Spleen (tissue), 7 donors: ENCODE measurements around the gene SLC25A13.

Experiments
- CTCF ChIP-seq, 11 experiments: fragments of 200-600 bp in 7 of 11; fragments of 450-650 bp in 4 of 11; sonication (generic) in 4 of 11; IDR thresholded peaks in 8 of 11; conservative IDR thresholded peaks in 3 of 11; 1 replicate in 7 of 11; 2 replicates in 4 of 11; pipeline versions ENCODE4 v1.4.0 to v1.8.0; 2016 to 2021; ENCODE audit warnings: antibody characterized with exemption in 11 of 11, inconsistent platforms in 4 of 11, mild to moderate bottlenecking in 1 of 11
- POLR2A ChIP-seq, 3 donors: fragments of 450-650 bp; IDR thresholded peaks; one replicate each; pipeline ENCODE4 v1.5.1; 2017; ENCODE audit warnings: antibody characterized with exemption in 3 of 3, mild to moderate bottlenecking in 1 of 3
- POLR2AphosphoS5 ChIP-seq, 3 donors: sonication (generic); formaldehyde crosslinking; IDR thresholded peaks; one replicate each; pipeline ENCODE4 v1.5.1; 2017; ENCODE audit warnings: antibody characterized with exemption in 3 of 3
- donor health status: DM: no; HTN: no; CAD: no; lungs with moderate emphysema.
- donor health status: DM: no; HTN: no; CAD: no.
- donor health status: DM: no; HTN: no; CAD: no.

DNA sequence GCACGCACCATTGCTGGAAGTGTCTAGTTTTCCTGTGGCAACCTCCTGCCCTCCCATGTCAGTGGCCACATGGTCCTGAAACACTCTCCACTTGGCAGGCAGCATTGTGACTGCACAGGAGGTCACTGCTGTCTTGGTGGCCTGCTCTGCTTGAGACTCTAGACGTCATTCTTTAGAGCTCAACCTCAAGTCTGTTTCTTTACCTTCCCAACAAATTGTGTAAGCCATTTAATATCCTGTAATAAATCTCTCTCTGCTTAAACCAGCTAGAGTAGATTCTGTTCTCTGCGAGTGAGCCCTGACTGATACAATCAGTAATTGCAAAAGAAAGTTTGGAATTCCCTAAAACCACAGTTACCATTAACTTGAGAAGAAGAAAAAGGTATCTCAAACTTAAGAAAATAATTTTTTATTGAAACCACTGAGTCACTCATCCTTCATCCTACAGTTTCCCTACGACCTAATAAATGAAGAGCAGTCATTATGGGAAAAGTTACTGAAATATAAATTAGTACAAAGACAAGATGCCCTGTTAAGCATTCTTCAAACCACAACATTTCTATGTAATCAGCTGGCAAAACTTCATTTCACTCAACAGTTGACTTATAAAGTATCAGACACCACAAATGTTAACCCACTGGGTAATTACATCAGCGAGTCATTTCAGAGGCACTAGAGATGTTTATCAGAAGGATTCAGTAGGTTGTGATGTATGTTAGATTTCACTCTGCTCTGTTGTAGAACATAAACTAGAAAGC is 18.0 kb downstream of the SLC25A13 start:
- TF ChIP-seq CTCF (IDR thresholded peaks at IDR 0.05 in 8 of 11, conservative IDR thresholded peaks at IDR 0.05 in 3 of 11) (no peak), POLR2AphosphoS5 (IDR thresholded peaks at IDR 0.05) (no peak), POLR2A (IDR thresholded peaks at IDR 0.05) (no peak)
